Glutamatergic neuron (in vitro differentiated cells): Measurements from ENCODE around the gene CDCA5. TPM values are rescaled to one million over a fixed set of nuclear protein-coding genes. Genes with fewer than 3 reads are reported as not detected.
A peak's percentile ranks its signal among the peaks of the same experiment; 100 is the strongest.

Source experiments
- DNase-seq: peaks from one replicate; pipeline ENCODE4 v3.0.0; 2022
- H3K27ac Mint-ChIP-seq: one replicate; pipeline ENCODE4 v1.8.0; 2020; ENCODE audit warnings: mild to moderate bottlenecking, mixed read lengths, inconsistent platforms; ENCODE audit not compliant: unreplicated experiment
- H3K27me3 Mint-ChIP-seq: one replicate; pipeline ENCODE4 v1.8.0; 2020; ENCODE audit warnings: mild to moderate bottlenecking, moderate library complexity, mixed read lengths, inconsistent platforms; ENCODE audit not compliant: unreplicated experiment
- H3K36me3 Mint-ChIP-seq: one replicate; pipeline ENCODE4 v1.8.0; 2020; ENCODE audit warnings: mild to moderate bottlenecking, mixed read lengths, inconsistent platforms; ENCODE audit not compliant: unreplicated experiment
- H3K4me1 Mint-ChIP-seq: one replicate; pipeline ENCODE4 v1.8.0; 2020; ENCODE audit warnings: mild to moderate bottlenecking, low read depth, mixed read lengths, inconsistent platforms; ENCODE audit not compliant: unreplicated experiment
- H3K4me3 Mint-ChIP-seq: one replicate; pipeline ENCODE4 v1.8.0; 2020; ENCODE audit warnings: mild to moderate bottlenecking, mixed read lengths, inconsistent platforms; ENCODE audit not compliant: unreplicated experiment
- H3K9me3 Mint-ChIP-seq: one replicate; pipeline ENCODE4 v1.8.0; 2020; ENCODE audit warnings: mild to moderate bottlenecking, moderate library complexity, mixed read lengths, inconsistent platforms; ENCODE audit not compliant: unreplicated experiment
- total RNA-seq: library from RNA; stranded (reverse); fragmentation: NEBNext Ultra II Directional; extraction: Animal tissue kit (Norgen Biotek cat#: 25700); gene quantifications from one replicate; pipeline ENCODE4 v1.2.1, GENCODE V29; 2021; ENCODE audit not compliant: unreplicated experiment
- TF ChIP-seq, protein P1 (sequence below): fragments of 200-600 bp; sonication (generic); IDR thresholded peaks from one replicate; pipeline ENCODE4 v1.5.0; 2021; ENCODE audit not compliant: partially characterized antibody, unreplicated experiment

The CDCA5 gene
- total RNA-seq, 1 donor from 2014 or later, result 7.7 TPM

DNA sequence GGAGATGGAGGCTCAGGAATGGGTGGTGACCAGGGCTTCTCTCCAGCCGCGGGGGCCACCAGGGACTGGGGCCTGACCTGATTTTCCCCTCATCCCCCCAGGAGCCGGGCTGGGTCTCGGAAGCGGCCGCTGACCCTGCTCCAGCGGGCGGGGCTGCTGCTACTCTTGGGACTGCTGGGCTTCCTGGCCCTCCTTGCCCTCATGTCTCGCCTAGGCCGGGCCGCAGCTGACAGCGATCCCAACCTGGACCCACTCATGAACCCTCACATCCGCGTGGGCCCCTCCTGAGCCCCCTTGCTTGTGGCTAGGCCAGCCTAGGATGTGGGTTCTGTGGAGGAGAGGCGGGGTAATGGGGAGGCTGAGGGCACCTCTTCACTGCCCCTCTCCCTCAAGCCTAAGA lies 4.0 kb upstream of the CDCA5 start:
- no peaks in the 10 kb centered on the region for H3K36me3 Mint-ChIP-seq
- peaks cover 6% of the 10 kb centered on the region for H3K27me3 Mint-ChIP-seq
- no peak overlapping the region for H3K4me3 Mint-ChIP-seq
- no peak for DNase-seq
- H3K27ac Mint-ChIP-seq, result no peak overlapping the region
- peaks cover 6% of the 10 kb centered on the region for H3K9me3 Mint-ChIP-seq
- TF ChIP-seq, protein P1, sequence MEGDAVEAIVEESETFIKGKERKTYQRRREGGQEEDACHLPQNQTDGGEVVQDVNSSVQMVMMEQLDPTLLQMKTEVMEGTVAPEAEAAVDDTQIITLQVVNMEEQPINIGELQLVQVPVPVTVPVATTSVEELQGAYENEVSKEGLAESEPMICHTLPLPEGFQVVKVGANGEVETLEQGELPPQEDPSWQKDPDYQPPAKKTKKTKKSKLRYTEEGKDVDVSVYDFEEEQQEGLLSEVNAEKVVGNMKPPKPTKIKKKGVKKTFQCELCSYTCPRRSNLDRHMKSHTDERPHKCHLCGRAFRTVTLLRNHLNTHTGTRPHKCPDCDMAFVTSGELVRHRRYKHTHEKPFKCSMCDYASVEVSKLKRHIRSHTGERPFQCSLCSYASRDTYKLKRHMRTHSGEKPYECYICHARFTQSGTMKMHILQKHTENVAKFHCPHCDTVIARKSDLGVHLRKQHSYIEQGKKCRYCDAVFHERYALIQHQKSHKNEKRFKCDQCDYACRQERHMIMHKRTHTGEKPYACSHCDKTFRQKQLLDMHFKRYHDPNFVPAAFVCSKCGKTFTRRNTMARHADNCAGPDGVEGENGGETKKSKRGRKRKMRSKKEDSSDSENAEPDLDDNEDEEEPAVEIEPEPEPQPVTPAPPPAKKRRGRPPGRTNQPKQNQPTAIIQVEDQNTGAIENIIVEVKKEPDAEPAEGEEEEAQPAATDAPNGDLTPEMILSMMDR, result no peak
- H3K4me1 Mint-ChIP-seq, result peaks cover 7% of the 10 kb centered on the region

DNA sequence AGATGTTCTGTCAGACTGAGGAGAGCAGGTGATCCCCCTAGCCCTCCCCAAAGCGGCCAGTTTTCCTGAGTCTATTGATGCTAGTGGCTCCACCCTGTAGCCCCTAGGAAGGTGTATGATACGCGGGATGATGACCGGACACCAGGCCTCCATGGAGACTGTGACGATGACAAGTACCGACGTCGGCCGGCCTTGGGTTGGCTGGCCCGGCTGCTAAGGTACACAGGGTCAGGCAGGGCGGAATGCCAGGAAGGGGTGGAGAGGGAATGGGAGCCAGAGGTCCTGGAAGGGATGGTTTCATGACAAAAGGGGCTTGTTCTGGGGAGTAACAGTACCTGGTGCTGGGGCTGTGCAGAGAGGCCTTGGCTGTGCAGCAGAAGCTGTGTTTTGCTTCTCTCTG lies 3.4 kb upstream of the CDCA5 start:
- Mint-ChIP-seq H3K4me1 (peaks cover 7% of the 10 kb centered on the region), H3K36me3 (no peaks in the 10 kb centered on the region), H3K27me3 (peaks cover 6% of the 10 kb centered on the region), H3K4me3 (no peak overlapping the region), H3K9me3 (peaks cover 6% of the 10 kb centered on the region), H3K27ac (no peak overlapping the region)
- TF ChIP-seq, protein P1, result no peak
- no peak for DNase-seq

DNA sequence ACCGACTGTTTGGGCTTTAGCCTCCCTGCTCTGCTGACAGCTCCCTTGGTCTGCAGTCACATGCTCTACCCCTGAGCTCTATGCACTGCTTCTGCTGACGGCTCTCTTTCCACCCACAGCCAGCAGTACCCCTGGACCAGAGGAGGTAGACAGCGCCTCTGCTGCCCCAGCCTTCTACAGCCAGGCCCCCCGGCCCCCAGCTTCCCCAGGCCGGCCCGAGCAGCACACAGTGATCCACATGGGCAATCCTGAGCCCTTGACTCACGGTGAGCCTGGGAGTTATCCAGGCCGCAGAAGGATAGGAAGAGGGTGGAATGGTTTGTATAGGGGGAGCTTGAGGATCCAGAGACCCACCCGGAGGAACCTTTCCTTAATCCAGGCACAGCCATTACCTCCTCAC lies 3.0 kb upstream of the CDCA5 start:
- DNase-seq, result no peak
- peaks cover 6% of the 10 kb centered on the region for H3K27me3 Mint-ChIP-seq
- H3K36me3 Mint-ChIP-seq, result no peaks in the 10 kb centered on the region
- TF ChIP-seq, protein P1, result no peak
- H3K9me3 Mint-ChIP-seq, result peaks cover 6% of the 10 kb centered on the region
- peaks cover 7% of the 10 kb centered on the region for H3K4me1 Mint-ChIP-seq
- no peak overlapping the region for H3K27ac Mint-ChIP-seq
- no peak overlapping the region for H3K4me3 Mint-ChIP-seq

DNA sequence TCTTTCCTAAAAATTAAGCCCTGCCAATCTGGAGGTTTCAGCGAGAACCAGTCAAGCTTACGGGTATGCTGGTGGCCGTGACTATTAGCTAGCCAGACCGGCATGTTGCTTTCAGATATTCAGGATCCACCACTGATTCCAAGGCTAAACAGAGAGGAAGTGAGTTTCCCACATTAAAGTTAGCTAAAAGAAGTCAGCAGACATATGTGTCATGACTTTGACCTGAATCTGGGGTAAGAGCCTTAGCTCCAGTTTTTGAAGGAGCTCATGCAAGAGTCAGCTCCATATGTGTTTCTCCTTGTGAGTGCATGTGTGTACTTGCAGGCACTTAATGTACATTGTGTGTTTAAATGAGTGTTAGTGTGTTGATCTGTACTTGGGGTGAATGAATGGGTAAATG lies 1.6 kb upstream of the CDCA5 start:
- Mint-ChIP-seq H3K27me3 (peaks cover 8% of the 10 kb centered on the region), H3K9me3 (peaks cover 6% of the 10 kb centered on the region), H3K4me1 (peaks cover 7% of the 10 kb centered on the region), H3K36me3 (no peaks in the 10 kb centered on the region), H3K4me3 (peak overlapping the region; percentile 93), H3K27ac (no peak overlapping the region)
- DNase-seq, result no peak
- TF ChIP-seq, protein P1, result no peak

DNA sequence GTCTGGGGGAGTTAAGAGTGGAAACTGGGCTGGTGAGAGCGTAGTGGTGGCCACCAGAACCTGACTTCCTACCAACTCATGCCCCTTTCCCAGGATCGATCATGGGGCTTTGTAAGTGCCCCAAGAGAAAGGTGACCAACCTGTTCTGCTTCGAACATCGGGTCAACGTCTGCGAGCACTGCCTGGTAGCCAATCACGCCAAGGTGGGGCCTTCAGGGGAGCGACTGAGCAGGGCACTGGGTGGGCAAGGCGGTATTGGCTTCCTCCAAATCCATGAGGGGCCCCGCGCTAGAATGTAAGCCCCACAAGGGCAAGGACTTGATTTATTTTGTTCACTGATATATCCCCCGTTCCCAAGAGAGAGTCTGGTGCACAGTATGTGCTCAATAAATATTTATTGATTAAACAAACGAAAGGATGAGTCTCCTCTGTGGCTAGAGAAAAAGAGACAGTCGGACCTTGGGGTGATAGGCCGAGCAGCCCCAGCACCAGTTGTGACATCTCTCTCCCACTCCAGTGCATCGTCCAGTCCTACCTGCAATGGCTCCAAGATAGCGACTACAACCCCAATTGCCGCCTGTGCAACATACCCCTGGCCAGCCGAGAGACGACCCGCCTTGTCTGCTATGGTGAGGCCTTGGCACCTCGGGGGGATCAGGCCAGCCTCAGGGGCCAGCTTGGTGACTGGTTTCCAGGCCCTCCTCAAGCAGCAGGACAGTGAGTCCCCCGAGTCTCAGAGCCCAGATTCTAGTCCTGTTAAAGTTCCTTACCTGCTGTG lies 947 bp upstream of the CDCA5 start:
- peaks cover 7% of the 10 kb centered on the region for H3K4me1 Mint-ChIP-seq
- peak overlapping the region; percentile 75 for H3K27ac Mint-ChIP-seq
- TF ChIP-seq, protein P1, result no peak
- H3K9me3 Mint-ChIP-seq, result peaks cover 6% of the 10 kb centered on the region
- peak overlapping the region; percentile 93 for H3K4me3 Mint-ChIP-seq
- no peak for DNase-seq
- peaks cover 8% of the 10 kb centered on the region for H3K27me3 Mint-ChIP-seq
- no peaks in the 10 kb centered on the region for H3K36me3 Mint-ChIP-seq
